Astrocyte (in vitro differentiated cells and primary cell): ENCODE results near the gene RRBP1. TPM values are rescaled to one million over a fixed set of nuclear protein-coding genes. Genes with fewer than 3 reads are reported as not detected.
A peak's percentile ranks its signal among the peaks of the same experiment; 100 is the strongest.

Experiments
- DNase-seq: peaks from one replicate; pipeline ENCODE4 v3.0.0-alpha.2; 2010; ENCODE audit warnings: low read depth
- FAIRE-seq: peaks from 2 replicates; lab custom pipeline; 2011; peaks lifted over from hg19 to GRCh38; lab: Jason Lieb, UNC
- H2AFZ ChIP-seq: 2 replicates; pipeline ENCODE4 v1.6.0; 2012; ENCODE audit warnings: low read depth, low read length, inconsistent platforms
- H3K27ac ChIP-seq: 2 replicates; pipeline ENCODE4 v1.5.1; 2011; ENCODE audit warnings: low read depth, low read length, inconsistent platforms
- H3K27me3 ChIP-seq: 2 replicates; pipeline ENCODE4 v1.6.0; 2011; ENCODE audit warnings: low read length, inconsistent platforms; ENCODE audit not compliant: insufficient read depth
- H3K36me3 ChIP-seq: 2 replicates; pipeline ENCODE4 v1.5.1; 2011; ENCODE audit warnings: low read length, inconsistent platforms; ENCODE audit not compliant: insufficient read depth
- H3K4me1 ChIP-seq: 2 replicates; pipeline ENCODE4 v1.5.1; 2011; ENCODE audit warnings: low read length, inconsistent platforms; ENCODE audit not compliant: insufficient read depth
- H3K4me2 ChIP-seq: 2 replicates; pipeline ENCODE4 v1.6.0; 2012; ENCODE audit warnings: low read length, inconsistent platforms
- H3K4me3 ChIP-seq: 2 replicates; pipeline ENCODE4 v1.5.1; 2011; ENCODE audit warnings: low read depth, mild to moderate bottlenecking, low read length, inconsistent platforms; ENCODE audit not compliant: insufficient read depth
- H3K79me2 ChIP-seq: 2 replicates; pipeline ENCODE4 v1.6.0; 2012; ENCODE audit warnings: mild to moderate bottlenecking, low read length, inconsistent platforms; ENCODE audit not compliant: insufficient read depth
- H3K9ac ChIP-seq: 2 replicates; pipeline ENCODE4 v1.6.0; 2012; ENCODE audit warnings: mild to moderate bottlenecking, low read length, inconsistent platforms
- H3K9me3 ChIP-seq: 2 replicates; pipeline ENCODE4 v1.5.1; 2012; ENCODE audit warnings: low read depth, mild to moderate bottlenecking, low read length, inconsistent platforms; ENCODE audit not compliant: insufficient read depth
- H4K20me1 ChIP-seq: 2 replicates; pipeline ENCODE4 v1.6.0; 2012; ENCODE audit warnings: low read length, inconsistent platforms; ENCODE audit not compliant: insufficient read depth
- H3K27ac Mint-ChIP-seq: one replicate; pipeline ENCODE4 v1.8.0; 2021; ENCODE audit warnings: mild to moderate bottlenecking, mixed read lengths; ENCODE audit not compliant: unreplicated experiment
- H3K27me3 Mint-ChIP-seq: one replicate; pipeline ENCODE4 v1.8.0; 2021; ENCODE audit warnings: low read depth, mixed read lengths; ENCODE audit not compliant: unreplicated experiment
- H3K36me3 Mint-ChIP-seq: one replicate; pipeline ENCODE4 v1.8.0; 2021; ENCODE audit warnings: low read depth, mixed read lengths; ENCODE audit not compliant: unreplicated experiment
- H3K4me1 Mint-ChIP-seq: one replicate; pipeline ENCODE4 v1.8.0; 2021; ENCODE audit warnings: low read depth, mixed read lengths; ENCODE audit not compliant: unreplicated experiment
- H3K4me3 Mint-ChIP-seq: one replicate; pipeline ENCODE4 v1.8.0; 2021; ENCODE audit warnings: mild to moderate bottlenecking, moderate library complexity, mixed read lengths; ENCODE audit not compliant: unreplicated experiment
- H3K9me3 Mint-ChIP-seq: one replicate; pipeline ENCODE4 v1.8.0; 2021; ENCODE audit warnings: mild to moderate bottlenecking, mixed read lengths; ENCODE audit not compliant: unreplicated experiment
- CTCF ChIP-seq: IDR thresholded peaks from 2 replicates; pipeline ENCODE4 v1.5.1; 2011; ENCODE audit warnings: low read depth, mild to moderate bottlenecking, inconsistent platforms, low read length, moderate library complexity; ENCODE audit not compliant: insufficient read depth
- EZH2 ChIP-seq: IDR thresholded peaks from 2 replicates; pipeline ENCODE4 v1.6.1; 2012; ENCODE audit warnings: mild to moderate bottlenecking, low read length, inconsistent platforms; ENCODE audit not compliant: insufficient read depth
- total RNA-seq: library from RNA; stranded (reverse); gene quantifications from 2 replicates; pipeline ENCODE4 v1.2.1, GENCODE V29; 2021

Gene RRBP1
- total RNA-seq, 1 donor from 2014 or later: 347 TPM

GRCh38 chr20:17576215-17576614 lies 105.8 kb downstream of the RRBP1 start:
- no peak overlapping the region for H3K4me2 ChIP-seq
- H3K36me3 Mint-ChIP-seq: peaks cover 3% of the 10 kb centered on the region

GRCh38 chr20:17573463-17573862 lies 108.6 kb downstream of the RRBP1 start:
- Histone ChIP-seq H2AFZ (no peak overlapping the region), H3K4me3 (peak overlapping the region; percentile 100), H3K9me3 (no peaks in the 10 kb centered on the region), H3K4me1 (peaks cover 11% of the 10 kb centered on the region), H3K9ac (peak overlapping the region; percentile 96), H3K4me2 (peak overlapping the region; percentile 92), H3K79me2 (peaks cover 86% of the 10 kb centered on the region), H3K27me3 (no peaks in the 10 kb centered on the region), H3K27ac (no peak overlapping the region), H4K20me1 (peaks cover 79% of the 10 kb centered on the region), H3K36me3 (peaks cover 10% of the 10 kb centered on the region)
- Mint-ChIP-seq H3K9me3 (no peaks in the 10 kb centered on the region), H3K27me3 (no peaks in the 10 kb centered on the region), H3K4me1 (peaks cover 29% of the 10 kb centered on the region), H3K27ac (no peak overlapping the region), H3K4me3 (peak overlapping the region; percentile 99), H3K36me3 (peaks cover 2% of the 10 kb centered on the region)
- FAIRE-seq: no peak
- TF ChIP-seq EZH2 (no peak), CTCF (no peak)
- no peak for DNase-seq

More at GRCh38 chr20:17576215-17576614, 105.8 kb downstream of the RRBP1 start:
- Histone ChIP-seq H2AFZ (no peak overlapping the region), H3K4me3 (no peak overlapping the region), H3K79me2 (peaks cover 100% of the 10 kb centered on the region), H3K36me3 (peaks cover 10% of the 10 kb centered on the region), H3K9ac (no peak overlapping the region), H3K27ac (no peak overlapping the region), H4K20me1 (peaks cover 96% of the 10 kb centered on the region), H3K4me1 (peaks cover 14% of the 10 kb centered on the region), H3K9me3 (no peaks in the 10 kb centered on the region), H3K27me3 (no peaks in the 10 kb centered on the region)
- no peak overlapping the region for H3K4me3 Mint-ChIP-seq
- TF ChIP-seq CTCF: no peak
- no peak for TF ChIP-seq EZH2
- H3K27ac Mint-ChIP-seq: no peak overlapping the region
- no peak for FAIRE-seq
- no peak for DNase-seq
- H3K9me3 Mint-ChIP-seq: no peaks in the 10 kb centered on the region
- H3K27me3 Mint-ChIP-seq: no peaks in the 10 kb centered on the region
- peaks cover 46% of the 10 kb centered on the region for H3K4me1 Mint-ChIP-seq

GRCh38 chr20:17572034-17572638 lies 109.9 kb downstream of the RRBP1 start:
- FAIRE-seq: no peak
- H3K27me3 Mint-ChIP-seq: no peaks in the 10 kb centered on the region
- peak overlapping the region; percentile 92 for H3K4me2 ChIP-seq
- H3K27ac ChIP-seq: no peak overlapping the region
- peaks cover 18% of the 10 kb centered on the region for H3K4me1 ChIP-seq
- H3K27me3 ChIP-seq: no peaks in the 10 kb centered on the region
- H3K79me2 ChIP-seq: peaks cover 73% of the 10 kb centered on the region
- no peak overlapping the region for H2AFZ ChIP-seq
- H3K36me3 ChIP-seq: peaks cover 10% of the 10 kb centered on the region
- peak overlapping the region; percentile 99 for H3K4me3 Mint-ChIP-seq
- H3K9me3 Mint-ChIP-seq: no peaks in the 10 kb centered on the region
- peaks cover 34% of the 10 kb centered on the region for H3K4me1 Mint-ChIP-seq
- H3K4me3 ChIP-seq: peak overlapping the region; percentile 100
- no peak overlapping the region for H3K27ac Mint-ChIP-seq
- H3K9ac ChIP-seq: peak overlapping the region; percentile 96
- no peak for TF ChIP-seq EZH2
- TF ChIP-seq CTCF: no peak
- peaks cover 69% of the 10 kb centered on the region for H4K20me1 ChIP-seq
- DNase-seq: no peak
- H3K36me3 Mint-ChIP-seq: peaks cover 2% of the 10 kb centered on the region
- H3K9me3 ChIP-seq: no peaks in the 10 kb centered on the region
